Esophagus muscularis mucosa (tissue), 4 donors: ENCODE data around the gene PLPPR1.

Experiments used
- EP300 ChIP-seq: sonication (generic); formaldehyde crosslinking; IDR thresholded peaks from one replicate; pipeline ENCODE4 v1.6.1; 2017; ENCODE audit warnings: antibody characterized with exemption
- POLR2A ChIP-seq: fragments of 450-650 bp; IDR thresholded peaks from one replicate; pipeline ENCODE4 v1.6.1; 2017; ENCODE audit warnings: antibody characterized with exemption, moderate library complexity, mild to moderate bottlenecking, low read depth
- TF ChIP-seq, protein P1 (sequence below), 3 experiments: fragments of 200-600 bp in 2 of 3; fragments of 450-650 bp in 1 of 3; sonication (generic) in 2 of 3; IDR thresholded peaks; one replicate each; pipeline ENCODE4 v1.5.1; 2017 to 2019; ENCODE audit warnings: antibody characterized with exemption in 3 of 3, mild to moderate bottlenecking in 2 of 3, moderate library complexity in 1 of 3

DNA sequence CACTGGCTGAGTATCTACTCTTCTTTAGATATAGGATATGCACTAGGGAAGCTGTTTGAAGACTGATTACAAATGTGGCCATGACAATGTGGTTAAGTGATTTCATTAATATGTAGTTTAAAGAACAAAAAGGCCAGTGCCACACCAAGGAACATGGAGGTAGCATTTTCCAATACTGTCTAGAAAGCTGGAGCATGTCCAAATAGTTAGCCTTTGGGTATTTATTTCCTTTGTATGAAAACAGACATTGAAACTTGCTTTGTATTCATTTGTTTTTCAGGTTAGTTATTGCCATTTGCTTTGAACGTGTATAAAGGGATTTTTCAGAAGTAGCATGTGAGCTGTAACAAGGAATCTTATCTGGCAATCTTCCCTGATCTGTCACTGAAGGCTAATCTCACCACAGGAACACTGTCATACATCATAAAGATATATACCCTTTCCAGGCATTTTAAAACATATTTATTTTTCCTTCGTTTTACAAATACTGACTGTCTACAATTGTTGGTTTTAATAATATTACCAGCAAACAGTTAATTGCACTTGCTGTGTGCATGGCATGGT is 93.4 kb downstream of the PLPPR1 start:
- TF ChIP-seq POLR2A (no peak), EP300 (no peak)
- TF ChIP-seq, protein P1, sequence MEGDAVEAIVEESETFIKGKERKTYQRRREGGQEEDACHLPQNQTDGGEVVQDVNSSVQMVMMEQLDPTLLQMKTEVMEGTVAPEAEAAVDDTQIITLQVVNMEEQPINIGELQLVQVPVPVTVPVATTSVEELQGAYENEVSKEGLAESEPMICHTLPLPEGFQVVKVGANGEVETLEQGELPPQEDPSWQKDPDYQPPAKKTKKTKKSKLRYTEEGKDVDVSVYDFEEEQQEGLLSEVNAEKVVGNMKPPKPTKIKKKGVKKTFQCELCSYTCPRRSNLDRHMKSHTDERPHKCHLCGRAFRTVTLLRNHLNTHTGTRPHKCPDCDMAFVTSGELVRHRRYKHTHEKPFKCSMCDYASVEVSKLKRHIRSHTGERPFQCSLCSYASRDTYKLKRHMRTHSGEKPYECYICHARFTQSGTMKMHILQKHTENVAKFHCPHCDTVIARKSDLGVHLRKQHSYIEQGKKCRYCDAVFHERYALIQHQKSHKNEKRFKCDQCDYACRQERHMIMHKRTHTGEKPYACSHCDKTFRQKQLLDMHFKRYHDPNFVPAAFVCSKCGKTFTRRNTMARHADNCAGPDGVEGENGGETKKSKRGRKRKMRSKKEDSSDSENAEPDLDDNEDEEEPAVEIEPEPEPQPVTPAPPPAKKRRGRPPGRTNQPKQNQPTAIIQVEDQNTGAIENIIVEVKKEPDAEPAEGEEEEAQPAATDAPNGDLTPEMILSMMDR (IDR thresholded peaks at IDR 0.05), result no peak
